Measurements from ENCODE around the gene HSF5.

The HSF5 gene, protein sequence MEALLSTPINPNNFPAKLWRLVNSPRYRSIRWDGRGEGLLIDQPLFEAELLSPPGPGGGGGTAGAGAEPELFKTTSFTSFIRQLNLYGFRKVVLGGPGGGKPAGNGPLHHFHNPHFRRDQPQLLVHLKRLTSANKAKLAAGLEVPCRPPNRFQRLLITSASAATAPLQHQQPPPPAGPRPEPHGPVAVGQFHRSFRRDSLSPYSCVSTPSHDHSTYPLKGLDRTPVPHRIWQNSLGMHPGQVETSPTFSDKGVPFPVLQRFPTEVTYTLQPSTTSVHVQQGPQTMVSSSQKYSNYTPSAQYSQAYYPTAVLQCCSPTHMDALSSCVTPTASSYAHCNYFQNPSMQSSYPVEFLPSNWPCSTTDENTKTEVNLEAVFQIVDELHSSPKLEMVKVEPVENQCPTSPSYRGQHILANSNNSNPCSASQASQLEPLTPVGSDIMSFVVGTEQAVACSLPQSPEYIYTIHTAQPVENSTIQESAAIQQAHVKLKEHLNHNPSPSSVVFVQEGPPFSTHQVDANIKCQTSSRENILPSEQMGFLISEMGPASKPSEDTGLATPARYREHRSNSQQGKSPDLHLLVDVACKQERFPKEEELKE

DNA sequence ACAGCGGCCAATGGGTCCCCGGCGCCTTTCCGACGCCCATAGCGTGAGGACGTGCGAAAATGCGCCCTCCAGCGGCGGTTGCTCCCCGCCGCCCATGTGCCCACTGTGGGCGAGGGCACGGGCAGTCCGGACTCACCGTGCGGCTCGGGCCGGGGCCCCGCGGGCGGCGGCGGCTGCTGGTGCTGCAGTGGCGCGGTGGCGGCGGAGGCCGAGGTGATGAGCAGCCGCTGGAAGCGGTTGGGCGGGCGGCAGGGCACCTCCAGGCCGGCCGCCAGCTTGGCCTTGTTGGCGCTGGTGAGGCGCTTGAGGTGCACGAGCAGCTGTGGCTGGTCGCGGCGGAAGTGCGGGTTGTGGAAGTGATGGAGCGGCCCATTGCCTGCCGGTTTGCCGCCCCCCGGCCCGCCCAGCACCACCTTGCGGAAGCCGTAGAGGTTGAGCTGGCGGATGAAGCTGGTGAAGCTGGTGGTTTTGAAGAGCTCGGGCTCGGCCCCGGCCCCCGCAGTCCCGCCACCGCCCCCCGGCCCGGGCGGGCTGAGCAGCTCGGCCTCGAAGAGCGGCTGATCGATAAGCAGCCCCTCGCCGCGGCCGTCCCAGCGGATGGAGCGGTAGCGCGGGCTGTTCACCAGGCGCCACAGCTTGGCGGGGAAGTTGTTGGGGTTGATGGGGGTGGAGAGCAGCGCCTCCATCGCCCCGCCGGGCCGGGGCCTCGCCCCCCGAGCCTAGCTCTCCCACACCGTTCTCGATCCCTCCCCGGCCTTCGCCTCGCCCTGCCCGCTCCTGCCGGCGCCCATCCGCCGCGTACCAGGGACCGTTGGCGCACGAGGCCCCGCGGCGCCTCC lies at the start of gene HSF5:
Gene HSF5 (minus strand): TSS at position 820 of the 839 bp plus-strand sequence. CDS start 134 bp downstream, at position 686.
- H3K4me1 ChIP-seq (ENCODE audit: insufficient read depth, low read length), result no peaks in the 10 kb centered on the region
- no peak within 1 kb of the TSS for H3K4me3 ChIP-seq (ENCODE audit: low read depth in 1 of 2, low read length in 2 of 2)
- H3K9ac ChIP-seq (ENCODE audit: low read length), result no peak within 1 kb of the TSS
- peaks cover 38% of the 10 kb centered on the region for H3K36me3 ChIP-seq (ENCODE audit: insufficient read depth, low read length)
- no peak within 1 kb of the TSS for H3K27ac ChIP-seq (ENCODE audit: low read depth, low read length)
- no peaks in the 10 kb centered on the region for H3K9me3 ChIP-seq (ENCODE audit: low read length)
- H3K27me3 ChIP-seq (ENCODE audit: control insufficient read depth in 1 of 2, insufficient read depth in 2 of 2, low read length in 2 of 2), result no peaks in the 10 kb centered on the region

DNA sequence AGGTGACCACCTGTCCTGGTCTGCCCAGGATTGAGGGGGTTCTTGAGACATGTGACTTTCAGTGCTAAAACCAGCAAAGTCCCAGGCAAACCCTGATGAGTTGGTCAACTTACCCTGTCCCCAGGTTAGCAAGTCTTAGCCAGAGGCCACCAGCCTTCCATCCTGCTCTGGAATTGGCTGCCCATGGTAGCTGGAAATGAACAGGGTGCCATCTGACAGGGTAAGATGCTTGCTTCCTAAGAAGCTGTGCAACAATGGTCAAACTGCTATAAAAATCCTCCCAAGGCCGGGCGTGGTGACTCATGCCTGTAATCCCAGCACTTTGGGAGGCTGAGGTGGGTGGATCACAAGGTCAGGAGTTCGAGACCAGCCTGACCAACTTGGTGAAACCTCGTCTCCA lies 49.1 kb upstream of the HSF5 start:
- Histone ChIP-seq H3K9ac (ENCODE audit: low read length) (no peak overlapping the region), H3K27ac (ENCODE audit: low read depth, low read length) (no peak overlapping the region), H3K27me3 (ENCODE audit: control insufficient read depth in 1 of 2, insufficient read depth in 2 of 2, low read length in 2 of 2) (no peaks in the 10 kb centered on the region), H3K4me1 (ENCODE audit: insufficient read depth, low read length) (peaks cover 5% of the 10 kb centered on the region), H3K36me3 (ENCODE audit: insufficient read depth, low read length) (no peaks in the 10 kb centered on the region), H3K4me3 (ENCODE audit: low read depth in 1 of 2, low read length in 2 of 2) (no peak overlapping the region), H3K9me3 (ENCODE audit: low read length) (no peaks in the 10 kb centered on the region)

DNA sequence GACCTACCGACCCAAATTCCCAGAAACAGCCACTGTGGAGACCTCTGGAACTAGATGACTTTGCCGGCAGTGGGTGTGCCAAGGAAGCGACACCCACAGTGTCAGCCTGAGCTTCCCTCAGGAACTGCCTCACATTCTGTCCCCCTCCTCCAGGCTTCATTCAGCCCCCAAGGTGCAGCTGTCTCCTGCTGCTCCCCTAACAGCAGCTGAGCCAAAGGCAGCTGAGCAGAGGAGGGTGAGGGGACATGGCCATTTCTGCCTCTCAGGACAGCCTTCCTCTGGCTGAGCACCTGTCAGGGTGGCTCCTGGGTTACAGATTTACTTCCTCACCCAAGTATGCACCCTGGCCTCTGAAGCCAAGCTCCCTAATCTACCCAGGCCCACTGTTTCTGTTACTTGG lies 48.3 kb upstream of the HSF5 start:
- Histone ChIP-seq H3K4me3 (ENCODE audit: low read depth in 1 of 2, low read length in 2 of 2) (no peak overlapping the region), H3K9me3 (ENCODE audit: low read length) (no peaks in the 10 kb centered on the region), H3K9ac (ENCODE audit: low read length) (no peak overlapping the region), H3K36me3 (ENCODE audit: insufficient read depth, low read length) (no peaks in the 10 kb centered on the region), H3K27ac (ENCODE audit: low read depth, low read length) (no peak overlapping the region), H3K27me3 (ENCODE audit: control insufficient read depth in 1 of 2, insufficient read depth in 2 of 2, low read length in 2 of 2) (no peaks in the 10 kb centered on the region), H3K4me1 (ENCODE audit: insufficient read depth, low read length) (peaks cover 7% of the 10 kb centered on the region)

DNA sequence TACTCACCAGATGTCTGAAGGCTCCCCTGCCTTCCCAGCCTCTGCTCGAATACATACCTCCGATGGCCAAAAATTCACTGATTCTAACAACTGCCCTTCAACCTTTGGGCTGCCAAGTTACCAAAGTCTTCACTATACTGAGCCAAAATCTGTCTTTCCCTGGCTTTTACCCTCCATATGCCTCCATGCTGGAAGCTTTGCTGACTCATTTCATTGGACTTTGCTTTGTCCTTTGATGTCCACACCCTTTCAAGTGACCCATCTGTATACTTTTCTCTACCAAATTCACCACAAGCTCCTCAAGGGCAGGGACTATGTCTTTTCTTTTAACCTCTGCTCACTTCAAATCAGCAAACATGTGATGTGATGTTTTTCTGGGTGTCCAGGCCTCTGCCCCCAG lies 47.2 kb upstream of the HSF5 start:
- Histone ChIP-seq H3K9me3 (ENCODE audit: low read length) (no peaks in the 10 kb centered on the region), H3K27me3 (ENCODE audit: control insufficient read depth in 1 of 2, insufficient read depth in 2 of 2, low read length in 2 of 2) (no peaks in the 10 kb centered on the region), H3K9ac (ENCODE audit: low read length) (no peak overlapping the region), H3K4me3 (ENCODE audit: low read depth in 1 of 2, low read length in 2 of 2) (no peak overlapping the region), H3K36me3 (ENCODE audit: insufficient read depth, low read length) (no peaks in the 10 kb centered on the region), H3K4me1 (ENCODE audit: insufficient read depth, low read length) (peaks cover 7% of the 10 kb centered on the region), H3K27ac (ENCODE audit: low read depth, low read length) (no peak overlapping the region)

GRCh38 chr17:58534901-58535421 lies 46.8 kb upstream of the HSF5 start:
- Histone ChIP-seq H3K4me1 (ENCODE audit: insufficient read depth, low read length) (peaks cover 7% of the 10 kb centered on the region), H3K27me3 (ENCODE audit: control insufficient read depth in 1 of 2, insufficient read depth in 2 of 2, low read length in 2 of 2) (no peaks in the 10 kb centered on the region), H3K27ac (ENCODE audit: low read depth, low read length) (no peak overlapping the region), H3K9ac (ENCODE audit: low read length) (no peak overlapping the region), H3K36me3 (ENCODE audit: insufficient read depth, low read length) (no peaks in the 10 kb centered on the region), H3K4me3 (ENCODE audit: low read depth in 1 of 2, low read length in 2 of 2) (no peak overlapping the region), H3K9me3 (ENCODE audit: low read length) (no peaks in the 10 kb centered on the region)

- no peak overlapping the region for H3K27ac ChIP-seq (ENCODE audit: low read depth, low read length)
- peaks cover 7% of the 10 kb centered on the region for H3K4me1 ChIP-seq (ENCODE audit: insufficient read depth, low read length)
- no peaks in the 10 kb centered on the region for H3K36me3 ChIP-seq (ENCODE audit: insufficient read depth, low read length)
- H3K9ac ChIP-seq (ENCODE audit: low read length), result no peak overlapping the region
- H3K27me3 ChIP-seq (ENCODE audit: control insufficient read depth in 1 of 2, insufficient read depth in 2 of 2, low read length in 2 of 2), result no peaks in the 10 kb centered on the region
- H3K9me3 ChIP-seq (ENCODE audit: low read length), result no peaks in the 10 kb centered on the region
- no peak overlapping the region for H3K4me3 ChIP-seq (ENCODE audit: low read depth in 1 of 2, low read length in 2 of 2)
Measured at GRCh38 chr17:58534331-58534730, 46.1 kb upstream of the HSF5 start.

DNA sequence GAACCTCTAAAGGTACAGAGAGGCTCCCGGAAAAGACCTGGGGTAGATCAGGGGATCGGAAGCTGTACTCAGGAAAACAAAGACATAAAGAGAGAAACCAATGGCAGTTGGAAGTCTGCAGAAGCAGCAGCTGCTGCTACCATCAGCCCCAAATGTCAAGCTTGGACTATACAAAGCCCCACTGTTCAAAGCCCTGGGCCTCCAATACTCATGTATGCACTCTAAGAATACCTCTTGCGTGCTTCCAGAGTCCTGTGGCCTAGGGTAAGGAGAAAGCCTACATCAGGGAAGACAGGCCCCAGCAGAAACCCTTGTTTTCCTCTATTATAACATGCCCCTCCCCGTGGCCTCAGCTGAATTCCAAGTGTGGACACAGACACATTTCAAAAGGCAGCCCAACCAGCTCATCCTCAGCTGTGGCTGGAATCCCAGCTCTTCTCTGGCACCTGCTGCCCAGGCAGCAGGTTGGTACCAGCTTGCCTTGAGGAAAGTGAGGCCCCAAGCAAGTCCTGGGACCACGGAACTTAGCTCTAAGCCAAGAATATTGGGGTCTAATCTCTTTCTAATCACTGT lies 45.5 kb upstream of the HSF5 start:
- Histone ChIP-seq H3K27ac (ENCODE audit: low read depth, low read length) (no peak overlapping the region), H3K4me3 (ENCODE audit: low read depth in 1 of 2, low read length in 2 of 2) (no peak overlapping the region), H3K4me1 (ENCODE audit: insufficient read depth, low read length) (peaks cover 7% of the 10 kb centered on the region), H3K36me3 (ENCODE audit: insufficient read depth, low read length) (no peaks in the 10 kb centered on the region), H3K9me3 (ENCODE audit: low read length) (no peaks in the 10 kb centered on the region), H3K9ac (ENCODE audit: low read length) (no peak overlapping the region), H3K27me3 (ENCODE audit: control insufficient read depth in 1 of 2, insufficient read depth in 2 of 2, low read length in 2 of 2) (no peaks in the 10 kb centered on the region)

DNA sequence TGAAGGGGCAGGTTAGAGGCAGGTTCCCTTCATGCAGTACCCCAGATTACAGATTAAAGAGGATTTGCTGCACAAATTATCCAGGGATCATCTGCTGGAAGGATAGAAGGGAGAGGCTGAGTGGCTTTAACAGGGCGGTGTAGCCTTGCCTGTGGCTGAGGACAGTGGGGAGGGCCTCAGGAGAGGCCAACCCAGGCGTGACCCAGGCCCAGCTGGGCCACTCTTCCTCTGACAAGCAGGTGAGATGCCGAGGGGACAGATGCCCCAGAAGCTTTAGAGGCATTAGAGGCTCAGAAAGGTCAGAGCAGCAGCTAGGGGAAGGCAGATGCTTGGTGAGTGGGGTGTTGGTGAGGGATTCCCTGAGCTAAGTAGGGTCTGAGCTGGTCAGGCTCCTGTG lies 44.3 kb upstream of the HSF5 start:
- peak overlapping the region in 1 of 2 donors; percentile 57 for H3K4me3 ChIP-seq (ENCODE audit: low read depth in 1 of 2, low read length in 2 of 2)
- H3K27ac ChIP-seq (ENCODE audit: low read depth, low read length), result no peak overlapping the region
- H3K9ac ChIP-seq (ENCODE audit: low read length), result peak overlapping the region; percentile 13
- peaks cover 7% of the 10 kb centered on the region for H3K4me1 ChIP-seq (ENCODE audit: insufficient read depth, low read length)
- H3K27me3 ChIP-seq (ENCODE audit: control insufficient read depth in 1 of 2, insufficient read depth in 2 of 2, low read length in 2 of 2), result no peaks in the 10 kb centered on the region
- H3K9me3 ChIP-seq (ENCODE audit: low read length), result no peaks in the 10 kb centered on the region
- H3K36me3 ChIP-seq (ENCODE audit: insufficient read depth, low read length), result no peaks in the 10 kb centered on the region

GRCh38 chr17:58531661-58532554 lies 43.7 kb upstream of the HSF5 start:
- H3K27me3 ChIP-seq (ENCODE audit: control insufficient read depth in 1 of 2, insufficient read depth in 2 of 2, low read length in 2 of 2), result no peaks in the 10 kb centered on the region
- H3K27ac ChIP-seq (ENCODE audit: low read depth, low read length), result no peak overlapping the region
- peaks cover 7% of the 10 kb centered on the region for H3K4me1 ChIP-seq (ENCODE audit: insufficient read depth, low read length)
- H3K9me3 ChIP-seq (ENCODE audit: low read length), result no peaks in the 10 kb centered on the region
- H3K36me3 ChIP-seq (ENCODE audit: insufficient read depth, low read length), result no peaks in the 10 kb centered on the region
- H3K4me3 ChIP-seq (ENCODE audit: low read depth in 1 of 2, low read length in 2 of 2), result peak overlapping the region; percentile 29 to 57
- H3K9ac ChIP-seq (ENCODE audit: low read length), result peak overlapping the region; percentile 13

DNA sequence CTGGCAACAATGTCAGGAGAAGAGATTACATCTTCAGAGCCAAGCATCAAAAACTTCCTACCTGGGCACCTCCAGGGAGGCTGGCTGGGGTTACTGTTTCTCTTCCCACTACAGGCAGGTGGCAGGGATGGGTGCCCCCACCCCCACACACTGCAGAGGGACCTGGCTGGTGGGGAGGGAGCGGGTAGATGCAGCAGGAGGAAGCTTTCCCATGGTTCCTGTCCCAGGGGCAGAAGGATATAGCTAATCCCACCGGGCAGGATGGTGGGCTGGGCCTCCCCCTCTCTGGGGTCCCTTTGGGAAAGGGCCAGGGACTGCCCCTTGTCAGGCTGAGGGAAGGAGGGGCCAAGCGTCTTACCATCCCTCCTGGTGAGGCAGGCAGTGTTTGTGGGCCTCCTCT lies 42.9 kb upstream of the HSF5 start:
- no peaks in the 10 kb centered on the region for H3K36me3 ChIP-seq (ENCODE audit: insufficient read depth, low read length)
- H3K9ac ChIP-seq (ENCODE audit: low read length), result no peak overlapping the region
- H3K4me3 ChIP-seq (ENCODE audit: low read depth in 1 of 2, low read length in 2 of 2), result peak overlapping the region in 1 of 2 donors; percentile 52
- H3K27ac ChIP-seq (ENCODE audit: low read depth, low read length), result no peak overlapping the region
- no peaks in the 10 kb centered on the region for H3K9me3 ChIP-seq (ENCODE audit: low read length)
- H3K27me3 ChIP-seq (ENCODE audit: control insufficient read depth in 1 of 2, insufficient read depth in 2 of 2, low read length in 2 of 2), result no peaks in the 10 kb centered on the region
- peaks cover 7% of the 10 kb centered on the region for H3K4me1 ChIP-seq (ENCODE audit: insufficient read depth, low read length)

Data from muscle layer of colon (tissue), 2 donors.